Endothelial cell of umbilical vein (primary cell): ENCODE results near the gene BNC1. TPM values are rescaled to one million over a fixed set of nuclear protein-coding genes. Genes with fewer than 3 reads are reported as not detected.
"Not testable (repeated sequence)": the region's sequence is repeated elsewhere in the genome, so short reads cannot be mapped to it uniquely, and the experiment has no call there.

Experiments
- BruUV-seq: library from RNA; stranded (reverse); fragments of 400-500 nt; replicated peaks from 2 replicates; lab custom pipeline; 2021; lab: Mats Ljungman, UMichigan
- CTCF ChIA-PET: fragments of 300-600, 350-600 bp; sonication (Branson Sonifier 250); formaldehyde crosslinking; loops from one replicate; lab custom pipeline; 2021; ENCODE audit warnings: antibody characterized with exemption, inconsistent platforms; lab: Charles Lee
- POLR2A ChIA-PET: fragments of 300-600, 350-600 bp; sonication (Branson Sonifier 250); formaldehyde crosslinking; loops from one replicate; lab custom pipeline; 2021; ENCODE audit warnings: antibody characterized with exemption, inconsistent platforms; lab: Charles Lee
- DNase-seq: peaks from one replicate; pipeline ENCODE4 v3.0.0-alpha.2; 2011; ENCODE audit warnings: low read depth, low spot score
- FAIRE-seq: peaks from 2 replicates; lab custom pipeline; 2011; peaks lifted over from hg19 to GRCh38; lab: Jason Lieb, UNC
- H2AFZ ChIP-seq: 2 replicates; pipeline ENCODE4 v1.6.0; 2012; ENCODE audit warnings: low read depth, low read length, control low read depth, inconsistent platforms
- H3K27ac ChIP-seq: 2 replicates; pipeline ENCODE4 v1.5.1; 2011; ENCODE audit warnings: low read depth, mild to moderate bottlenecking, control low read depth, low read length, moderate library complexity; ENCODE audit not compliant: insufficient read depth
- H3K27me3 ChIP-seq, 2 experiments: 2 replicates each; pipeline versions ENCODE4 v1.6.0 to v1.6.1; 2011; ENCODE audit warnings: low read length in 2 of 2, mixed read lengths in 1 of 2; ENCODE audit not compliant: control insufficient read depth in 2 of 2, insufficient read depth in 2 of 2
- H3K36me3 ChIP-seq, 2 experiments: 2 replicates in 1 of 2; 3 replicates in 1 of 2; pipeline ENCODE4 v1.5.1; 2011; ENCODE audit warnings: low read length in 2 of 2, mild to moderate bottlenecking in 1 of 2, moderate library complexity in 1 of 2; ENCODE audit not compliant: control insufficient read depth in 2 of 2, insufficient read depth in 2 of 2; ENCODE audit errors: extremely low read depth in 1 of 2
- H3K4me1 ChIP-seq: 3 replicates; pipeline ENCODE4 v1.5.1; 2011; ENCODE audit warnings: mild to moderate bottlenecking, low read length; ENCODE audit not compliant: control insufficient read depth, insufficient read depth; ENCODE audit errors: extremely low read depth
- H3K4me2 ChIP-seq: 2 replicates; pipeline ENCODE4 v1.6.1; 2011; ENCODE audit warnings: low read length, control low read depth, mixed read lengths; ENCODE audit not compliant: insufficient read depth
- H3K4me3 ChIP-seq, 3 experiments: fragments of 200-600 bp in 1 of 3; sonication (generic), shearing (Covaris generic) in 1 of 3; replicated peaks in 1 of 3; 2 replicates each; pipeline ENCODE4 v1.5.1; 2011 to 2016; ENCODE audit warnings: control low read depth in 3 of 3, low read length in 3 of 3, mild to moderate bottlenecking in 2 of 3, inconsistent platforms in 1 of 3, low read depth in 1 of 3, moderate library complexity in 1 of 3; ENCODE audit not compliant: insufficient read depth in 1 of 3
- H3K79me2 ChIP-seq: 2 replicates; pipeline ENCODE4 v1.6.0; 2012; ENCODE audit warnings: low read length, inconsistent platforms; ENCODE audit not compliant: control insufficient read depth, insufficient read depth
- H3K9ac ChIP-seq: replicated peaks from 2 replicates; pipeline ENCODE3; 2011; ENCODE audit warnings: low read length, control low read depth; ENCODE audit not compliant: insufficient read depth; ENCODE audit errors: extremely low read depth
- H3K9me1 ChIP-seq: replicated peaks from 3 replicates; pipeline ENCODE4 v1.6.0; 2011; ENCODE audit warnings: mild to moderate bottlenecking, low read length; ENCODE audit not compliant: control insufficient read depth, insufficient read depth; ENCODE audit errors: extremely low read depth
- H3K9me3 ChIP-seq: replicated peaks from 2 replicates; pipeline ENCODE4 v1.5.1; 2012; ENCODE audit warnings: low read length, inconsistent platforms; ENCODE audit not compliant: control insufficient read depth, insufficient read depth
- H4K20me1 ChIP-seq: replicated peaks from 2 replicates; pipeline ENCODE3; 2011; ENCODE audit warnings: mild to moderate bottlenecking, low read length; ENCODE audit not compliant: control insufficient read depth, insufficient read depth; ENCODE audit errors: extremely low read depth
- EZH2 ChIP-seq: IDR thresholded peaks from 2 replicates; pipeline ENCODE4 v1.6.1; 2012; ENCODE audit warnings: borderline replicate concordance, low read depth, mild to moderate bottlenecking, moderate library complexity, low read length, inconsistent platforms; ENCODE audit not compliant: severe bottlenecking
- FOS ChIP-seq: IDR thresholded peaks from 2 replicates; pipeline ENCODE4 v1.6.1; 2011; ENCODE audit warnings: mild to moderate bottlenecking, low read length, moderate library complexity, borderline replicate concordance; ENCODE audit not compliant: insufficient read depth
- GATA2 ChIP-seq: IDR thresholded peaks from 2 replicates; pipeline ENCODE4 v1.7.0; 2011; ENCODE audit warnings: low read depth, mild to moderate bottlenecking, moderate library complexity, mixed read lengths, low read length; ENCODE audit not compliant: insufficient read length, insufficient read depth
- JUN ChIP-seq: IDR thresholded peaks from 2 replicates; pipeline ENCODE4 v1.6.1; 2011; ENCODE audit warnings: borderline replicate concordance, low read depth; ENCODE audit not compliant: insufficient read length, insufficient read depth
- MYC ChIP-seq: IDR thresholded peaks from one replicate; pipeline ENCODE4 v1.6.1; 2011; ENCODE audit warnings: mild to moderate bottlenecking, low read depth, low read length
- POLR2A ChIP-seq: IDR thresholded peaks from 2 replicates; pipeline ENCODE4 v1.6.1; 2012; ENCODE audit warnings: low read depth, mild to moderate bottlenecking, control low read depth, low read length
- POLR2AphosphoS5 ChIP-seq: IDR thresholded peaks from 2 replicates; pipeline ENCODE4 v1.6.1; 2012; ENCODE audit warnings: low read depth, mild to moderate bottlenecking, control low read depth, low read length, moderate library complexity; ENCODE audit not compliant: insufficient read depth
- dilution Hi-C: fragments of 300-500 bp; cut with MboI; formaldehyde crosslinking; loops from one replicate; pipeline ENCODE4 v1.15.0; 2019; ENCODE audit warnings: low sequenced_read_pairs; ENCODE audit not compliant: extremely low pct_ligation_motif_present
- intact Hi-C: fragments of 100-400 bp; cut with micrococcal nuclease; formaldehyde crosslinking; loops from one replicate; pipeline ENCODE4 v1.10.0; 2022
- polyA plus RNA-seq, 4 experiments: library from polyadenylated mRNA; depleted of rRNA in 3 of 4; stranded (reverse) in 3 of 4; unstranded in 1 of 4; fragments of >200 nt; gene quantifications; 2 replicates each; pipeline versions ENCODE4 v1.2.1 to v1.2.3, GENCODE V29; 2011 to 2012; ENCODE audit warnings: missing spikeins in 1 of 4
- total RNA-seq: library from RNA; stranded (reverse); gene quantifications from 2 replicates; pipeline ENCODE4 v1.2.3, GENCODE V29; 2021
- TF ChIP-seq, protein P1 (sequence below): IDR thresholded peaks from 2 replicates; pipeline ENCODE4 v1.6.1; 2011; ENCODE audit not compliant: insufficient read depth, insufficient read length
- TF ChIP-seq, protein P2 (sequence below), 2 donors: IDR thresholded peaks; 1 replicate in 1 of 2; 2 replicates in 1 of 2; pipeline ENCODE4 v1.5.1; 2011; ENCODE audit warnings: low read length in 2 of 2, mild to moderate bottlenecking in 2 of 2, moderate library complexity in 2 of 2, control low read depth in 1 of 2, inconsistent platforms in 1 of 2, low read depth in 1 of 2; ENCODE audit not compliant: insufficient read depth in 1 of 2; ENCODE audit errors: extremely low read depth in 1 of 2

Gene BNC1
- total and polyA plus RNA-seq, 2 donors (not counting 3 experiments of a cell fraction or from before 2014, with no cell fraction given) = 3.4 to 3.9 TPM

DNA sequence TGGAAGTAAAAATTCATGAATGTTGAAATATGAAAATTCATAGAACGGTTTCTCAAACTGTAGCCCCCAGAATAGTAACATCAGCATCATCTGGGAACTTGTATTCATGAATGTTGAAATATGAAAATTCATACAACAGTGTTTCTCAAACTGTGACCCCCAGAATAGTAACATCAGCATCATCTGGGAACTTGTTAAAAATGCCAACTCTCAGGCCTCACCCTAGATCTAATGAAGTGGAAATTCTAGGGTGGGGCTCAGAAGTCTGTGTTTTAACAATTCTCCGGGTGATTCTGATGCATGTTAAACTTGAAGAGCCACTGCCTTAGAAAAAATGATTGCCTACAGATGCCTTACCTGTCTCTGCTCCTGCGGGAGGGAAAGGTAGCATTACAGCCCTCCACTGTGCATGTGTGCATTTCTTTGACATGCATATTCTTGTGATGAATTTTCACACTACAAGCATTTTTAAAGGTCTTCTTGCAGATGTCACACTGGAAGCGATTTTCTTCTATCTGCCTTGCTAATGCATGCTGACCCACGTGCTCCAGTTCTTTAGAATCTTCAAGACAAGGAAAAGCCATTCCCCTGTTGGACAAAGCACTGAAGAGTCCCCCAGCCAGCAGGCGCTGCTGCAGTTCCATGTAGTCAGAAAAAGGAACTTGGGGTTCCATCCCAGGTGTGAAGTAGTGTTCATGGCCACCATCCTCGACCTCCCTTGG, 21.7 kb downstream of the BNC1 start:
- ChIA-PET CTCF (interaction anchor here (1.6 kb wide), 1 partner anchor 184 kb away, joined by 3 read pairs; the partner anchor contains the start of gene SH3GL3), POLR2A (no interaction called here)
- BruUV-seq = no TSS peak
- no peak overlapping the region for H3K4me2 ChIP-seq
- no peak for DNase-seq
- H3K9me3 ChIP-seq = no peaks in the 10 kb centered on the region
- no peaks in the 10 kb centered on the region for H3K9me1 ChIP-seq
- H3K27me3 ChIP-seq = no peaks in the 10 kb centered on the region
- H3K9ac ChIP-seq = no peak overlapping the region
- no peak overlapping the region for H3K4me3 ChIP-seq
- no peaks in the 10 kb centered on the region for H3K4me1 ChIP-seq
- TF ChIP-seq, protein P1, sequence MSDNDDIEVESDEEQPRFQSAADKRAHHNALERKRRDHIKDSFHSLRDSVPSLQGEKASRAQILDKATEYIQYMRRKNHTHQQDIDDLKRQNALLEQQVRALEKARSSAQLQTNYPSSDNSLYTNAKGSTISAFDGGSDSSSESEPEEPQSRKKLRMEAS = no peak
- TF ChIP-seq, protein P2, sequence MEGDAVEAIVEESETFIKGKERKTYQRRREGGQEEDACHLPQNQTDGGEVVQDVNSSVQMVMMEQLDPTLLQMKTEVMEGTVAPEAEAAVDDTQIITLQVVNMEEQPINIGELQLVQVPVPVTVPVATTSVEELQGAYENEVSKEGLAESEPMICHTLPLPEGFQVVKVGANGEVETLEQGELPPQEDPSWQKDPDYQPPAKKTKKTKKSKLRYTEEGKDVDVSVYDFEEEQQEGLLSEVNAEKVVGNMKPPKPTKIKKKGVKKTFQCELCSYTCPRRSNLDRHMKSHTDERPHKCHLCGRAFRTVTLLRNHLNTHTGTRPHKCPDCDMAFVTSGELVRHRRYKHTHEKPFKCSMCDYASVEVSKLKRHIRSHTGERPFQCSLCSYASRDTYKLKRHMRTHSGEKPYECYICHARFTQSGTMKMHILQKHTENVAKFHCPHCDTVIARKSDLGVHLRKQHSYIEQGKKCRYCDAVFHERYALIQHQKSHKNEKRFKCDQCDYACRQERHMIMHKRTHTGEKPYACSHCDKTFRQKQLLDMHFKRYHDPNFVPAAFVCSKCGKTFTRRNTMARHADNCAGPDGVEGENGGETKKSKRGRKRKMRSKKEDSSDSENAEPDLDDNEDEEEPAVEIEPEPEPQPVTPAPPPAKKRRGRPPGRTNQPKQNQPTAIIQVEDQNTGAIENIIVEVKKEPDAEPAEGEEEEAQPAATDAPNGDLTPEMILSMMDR (IDR thresholded peaks at IDR 0.05; ENCODE audit: extremely low read depth in 1 of 2, insufficient read depth in 1 of 2, low read depth in 1 of 2, low read length in 2 of 2) = no peak
- TF ChIP-seq POLR2AphosphoS5 (no peak), FOS (no peak), GATA2 (no peak), JUN (no peak), EZH2 (no peak), MYC (no peak), POLR2A (no peak)
- dilution Hi-C loops = no loop called here
- no peaks in the 10 kb centered on the region for H3K79me2 ChIP-seq
- peaks cover 0 to 7% of the 10 kb centered on the region in 2 experiments for H3K36me3 ChIP-seq
- no peak overlapping the region for H3K27ac ChIP-seq
- intact Hi-C loops = no loop called here
- no peaks in the 10 kb centered on the region for H4K20me1 ChIP-seq
- no peak for FAIRE-seq
- no peak overlapping the region for H2AFZ ChIP-seq

DNA sequence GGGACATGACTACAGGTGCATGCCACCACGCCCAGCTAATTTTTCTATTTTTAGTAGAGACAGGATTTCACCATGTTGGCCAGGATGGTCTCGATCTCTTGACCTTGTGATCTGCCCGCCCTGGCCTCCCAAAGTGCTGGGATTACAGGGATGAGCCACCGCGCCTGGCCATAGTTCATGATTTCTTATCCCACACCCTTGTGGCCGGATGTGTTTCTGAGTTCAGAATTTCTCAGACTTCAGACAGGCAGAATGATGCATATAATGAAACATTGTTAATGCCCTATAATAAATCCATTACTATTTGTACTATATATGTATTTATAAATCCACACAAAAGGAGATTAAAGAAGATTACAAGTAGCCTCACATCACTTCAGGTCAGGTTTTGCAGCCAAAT, 22.3 kb downstream of the BNC1 start:
- POLR2A ChIA-PET, dilution Hi-C loops: not testable (repeated sequence)

More for the DNA sequence above, 22.3 kb downstream of the BNC1 start:
- H3K4me2 ChIP-seq, H3K4me1 ChIP-seq, H3K27ac ChIP-seq, H3K9me1 ChIP-seq, intact Hi-C loops, H4K20me1 ChIP-seq, BruUV-seq, H3K27me3 ChIP-seq, H3K9me3 ChIP-seq, H3K4me3 ChIP-seq, FAIRE-seq, H3K9ac ChIP-seq, H2AFZ ChIP-seq, DNase-seq, H3K79me2 ChIP-seq: not testable (repeated sequence)
- peaks cover 0 to 11% of the 10 kb centered on the region in 2 experiments for H3K36me3 ChIP-seq
- CTCF ChIA-PET = interaction anchor here (1.5 kb wide), 1 partner anchor 174 kb away, joined by 3 read pairs; no protein-coding TSS in a partner anchor
